Skeletal muscle satellite cell (primary cell): Measurements from ENCODE around the gene CTNND2.
"Not testable (repeated sequence)": the region's sequence is repeated elsewhere in the genome, so short reads cannot be mapped to it uniquely, and the experiment has no call there.

ENCODE experiments used
- H3K27me3 ChIP-seq: 2 replicates; pipeline ENCODE4 v1.7.0; 2013; ENCODE audit warnings: low read length; ENCODE audit not compliant: control insufficient read depth, insufficient read depth
- H3K36me3 ChIP-seq: 2 replicates; pipeline ENCODE4 v1.7.0; 2013; ENCODE audit warnings: mild to moderate bottlenecking, control low read depth, low read length; ENCODE audit not compliant: insufficient read depth
- H3K4me1 ChIP-seq: 2 replicates; pipeline ENCODE4 v1.7.0; 2013; ENCODE audit warnings: low read length; ENCODE audit not compliant: control insufficient read depth, insufficient read depth
- H3K4me2 ChIP-seq: 2 replicates; pipeline ENCODE4 v1.7.0; 2013; ENCODE audit warnings: mild to moderate bottlenecking, low read length
- H3K4me3 ChIP-seq: 2 replicates; pipeline ENCODE4 v1.7.0; 2013; ENCODE audit warnings: low read length
- H3K9ac ChIP-seq: 2 replicates; pipeline ENCODE4 v1.7.0; 2013; ENCODE audit warnings: mild to moderate bottlenecking, low read depth, low read length, moderate library complexity
- H3K9me3 ChIP-seq: replicated peaks from 2 replicates; pipeline ENCODE4 v1.7.0; 2013; ENCODE audit warnings: mild to moderate bottlenecking, control low read depth, low read length

The CTNND2 gene

DNA sequence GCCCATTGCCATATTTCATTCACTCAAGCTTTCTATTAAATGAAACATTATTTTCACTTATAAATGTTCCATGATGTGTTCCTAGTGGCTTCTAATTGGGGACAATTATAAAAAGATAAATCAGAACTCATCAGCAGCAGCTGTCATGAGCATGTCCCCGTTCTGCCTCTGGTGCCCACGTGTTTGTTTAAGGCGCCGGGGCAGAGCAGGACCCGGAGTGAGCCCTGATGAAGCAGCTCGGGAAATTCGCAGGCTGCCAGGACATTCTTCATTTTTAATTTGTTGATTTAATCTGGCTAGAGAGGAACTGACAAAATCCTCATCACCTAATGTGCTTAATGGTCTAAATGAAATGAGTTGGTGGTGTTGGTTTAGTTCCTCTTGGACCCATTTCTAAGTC, 475.0 kb downstream of the CTNND2 start:
- H3K4me2 ChIP-seq, result no peak overlapping the region
- H3K9me3 ChIP-seq, result no peaks in the 10 kb centered on the region
- H3K4me3 ChIP-seq, result no peak overlapping the region
- no peaks in the 10 kb centered on the region for H3K27me3 ChIP-seq
- H3K36me3 ChIP-seq, result no peaks in the 10 kb centered on the region
- no peaks in the 10 kb centered on the region for H3K4me1 ChIP-seq
- no peak overlapping the region for H3K9ac ChIP-seq

GRCh38 chr5:11427569-11427968, 476.7 kb downstream of the CTNND2 start:
- Histone ChIP-seq H3K4me2 (no peak overlapping the region), H3K36me3 (no peaks in the 10 kb centered on the region), H3K9me3 (no peaks in the 10 kb centered on the region), H3K4me1 (no peaks in the 10 kb centered on the region), H3K9ac (no peak overlapping the region), H3K27me3 (no peaks in the 10 kb centered on the region), H3K4me3 (no peak overlapping the region)

- H3K36me3 ChIP-seq, result no peaks in the 10 kb centered on the region
- no peaks in the 10 kb centered on the region for H3K27me3 ChIP-seq
- no peaks in the 10 kb centered on the region for H3K4me1 ChIP-seq
- no peaks in the 10 kb centered on the region for H3K9me3 ChIP-seq
- H3K4me3 ChIP-seq, result no peak overlapping the region
- H3K4me2 ChIP-seq, result no peak overlapping the region
- no peak overlapping the region for H3K9ac ChIP-seq
These were observed 477.8 kb downstream of the CTNND2 start for GRCh38 chr5:11426442-11426841.

- H3K36me3 ChIP-seq, result no peaks in the 10 kb centered on the region
- H3K27me3 ChIP-seq, result no peaks in the 10 kb centered on the region
- H3K9me3 ChIP-seq, result no peaks in the 10 kb centered on the region
- no peak overlapping the region for H3K9ac ChIP-seq
- no peak overlapping the region for H3K4me3 ChIP-seq
- no peaks in the 10 kb centered on the region for H3K4me1 ChIP-seq
- H3K4me2 ChIP-seq, result no peak overlapping the region
These were observed 481.9 kb downstream of the CTNND2 start for GRCh38 chr5:11422342-11422741.

GRCh38 chr5:11420969-11421368, 483.3 kb downstream of the CTNND2 start:
- Histone ChIP-seq H3K9me3 (no peaks in the 10 kb centered on the region), H3K36me3 (no peaks in the 10 kb centered on the region), H3K27me3 (no peaks in the 10 kb centered on the region), H3K4me2 (no peak overlapping the region), H3K9ac (no peak overlapping the region), H3K4me1 (no peaks in the 10 kb centered on the region), H3K4me3 (no peak overlapping the region)

- Histone ChIP-seq H3K27me3 (no peaks in the 10 kb centered on the region), H3K4me2 (no peak overlapping the region), H3K4me3 (no peak overlapping the region), H3K36me3 (no peaks in the 10 kb centered on the region), H3K9ac (no peak overlapping the region), H3K9me3 (no peaks in the 10 kb centered on the region), H3K4me1 (no peaks in the 10 kb centered on the region)
These were observed 488.5 kb downstream of the CTNND2 start for GRCh38 chr5:11415751-11416150.

GRCh38 chr5:11414732-11415131, 489.5 kb downstream of the CTNND2 start:
- H3K36me3 ChIP-seq, H3K27me3 ChIP-seq: not testable (repeated sequence)

GRCh38 chr5:11411621-11412020, 492.6 kb downstream of the CTNND2 start:
- Histone ChIP-seq H3K27me3 (no peaks in the 10 kb centered on the region), H3K9ac (no peak overlapping the region), H3K4me2 (no peak overlapping the region), H3K9me3 (no peaks in the 10 kb centered on the region), H3K4me1 (no peaks in the 10 kb centered on the region), H3K4me3 (no peak overlapping the region), H3K36me3 (no peaks in the 10 kb centered on the region)

More at GRCh38 chr5:11414732-11415131, 489.5 kb downstream of the CTNND2 start:
- not testable (repeated sequence) for H3K4me1 ChIP-seq, H3K4me3 ChIP-seq, H3K9me3 ChIP-seq, H3K4me2 ChIP-seq, H3K9ac ChIP-seq

DNA sequence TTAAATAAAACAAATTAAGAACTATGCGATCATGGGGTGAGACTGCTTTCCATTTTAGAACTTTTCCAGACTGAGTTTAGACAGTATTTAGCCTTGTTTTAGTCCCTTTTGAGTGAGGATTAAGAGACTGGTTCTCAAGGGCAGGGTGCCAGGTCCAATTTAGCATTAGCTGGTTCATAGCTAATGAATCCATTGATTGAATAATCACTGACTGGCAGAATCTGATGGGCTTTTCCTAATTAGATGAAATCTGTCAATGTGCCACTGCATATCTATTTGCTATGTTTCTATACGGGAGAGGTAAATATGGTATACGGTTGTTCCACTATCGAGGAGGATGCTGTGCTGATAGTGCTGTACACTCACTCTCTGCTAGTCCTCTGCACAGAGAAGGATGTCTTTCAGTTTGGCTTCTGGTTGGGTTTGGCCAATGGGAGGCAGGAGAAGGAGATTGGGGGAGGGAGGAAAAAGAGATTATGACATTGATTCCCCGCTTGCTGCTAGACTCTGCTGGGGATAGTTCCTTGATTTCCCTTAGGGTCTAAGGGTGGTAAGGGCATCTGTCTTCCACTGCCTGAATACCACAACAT, 496.6 kb downstream of the CTNND2 start:
- no peak overlapping the region for H3K4me3 ChIP-seq
- H3K9ac ChIP-seq, result no peak overlapping the region
- H3K36me3 ChIP-seq, result no peaks in the 10 kb centered on the region
- no peaks in the 10 kb centered on the region for H3K27me3 ChIP-seq
- H3K9me3 ChIP-seq, result no peaks in the 10 kb centered on the region
- H3K4me2 ChIP-seq, result no peak overlapping the region
- H3K4me1 ChIP-seq, result no peaks in the 10 kb centered on the region

DNA sequence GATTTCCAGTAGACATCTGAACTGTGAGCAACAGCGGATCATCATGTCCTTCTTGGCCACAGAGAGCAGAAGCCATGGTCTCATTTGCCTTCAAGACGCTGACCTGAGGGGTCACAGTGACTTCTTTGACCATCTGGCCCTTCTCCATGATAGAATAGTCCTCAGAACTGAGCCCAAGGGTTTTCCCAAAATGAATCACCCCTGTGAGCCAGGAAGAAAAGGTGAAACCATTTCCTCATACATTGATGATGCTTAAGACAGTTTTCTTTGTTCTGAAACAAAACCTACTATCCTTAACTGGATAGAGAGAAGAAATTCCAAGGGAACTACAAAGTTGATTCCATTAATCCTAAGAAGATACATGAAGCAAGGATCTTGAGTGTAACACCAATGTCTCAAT, 503.9 kb downstream of the CTNND2 start:
- H3K4me1 ChIP-seq, result no peaks in the 10 kb centered on the region
- no peaks in the 10 kb centered on the region for H3K9me3 ChIP-seq
- H3K4me2 ChIP-seq, result no peak overlapping the region
- no peaks in the 10 kb centered on the region for H3K36me3 ChIP-seq
- no peak overlapping the region for H3K9ac ChIP-seq
- H3K27me3 ChIP-seq, result no peaks in the 10 kb centered on the region
- H3K4me3 ChIP-seq, result no peak overlapping the region

- Histone ChIP-seq H3K4me3 (no peak overlapping the region), H3K4me1 (no peaks in the 10 kb centered on the region), H3K4me2 (no peak overlapping the region), H3K27me3 (no peaks in the 10 kb centered on the region), H3K36me3 (no peaks in the 10 kb centered on the region), H3K9ac (no peak overlapping the region), H3K9me3 (no peaks in the 10 kb centered on the region)
These were observed 505.5 kb downstream of the CTNND2 start for GRCh38 chr5:11398728-11399127.

GRCh38 chr5:11397549-11397948, 506.7 kb downstream of the CTNND2 start:
- Histone ChIP-seq H3K27me3 (no peaks in the 10 kb centered on the region), H3K4me3 (no peak overlapping the region), H3K4me2 (no peak overlapping the region), H3K9ac (no peak overlapping the region), H3K9me3 (no peaks in the 10 kb centered on the region), H3K4me1 (no peaks in the 10 kb centered on the region), H3K36me3 (no peaks in the 10 kb centered on the region)
